ENCODE results near the gene WDR27. TPM values are rescaled to one million over a fixed set of nuclear protein-coding genes. Genes with fewer than 3 reads are reported as not detected.

WDR27 gene
- total RNA-seq, 1 donor from 2014 or later, result 59.0 TPM

DNA sequence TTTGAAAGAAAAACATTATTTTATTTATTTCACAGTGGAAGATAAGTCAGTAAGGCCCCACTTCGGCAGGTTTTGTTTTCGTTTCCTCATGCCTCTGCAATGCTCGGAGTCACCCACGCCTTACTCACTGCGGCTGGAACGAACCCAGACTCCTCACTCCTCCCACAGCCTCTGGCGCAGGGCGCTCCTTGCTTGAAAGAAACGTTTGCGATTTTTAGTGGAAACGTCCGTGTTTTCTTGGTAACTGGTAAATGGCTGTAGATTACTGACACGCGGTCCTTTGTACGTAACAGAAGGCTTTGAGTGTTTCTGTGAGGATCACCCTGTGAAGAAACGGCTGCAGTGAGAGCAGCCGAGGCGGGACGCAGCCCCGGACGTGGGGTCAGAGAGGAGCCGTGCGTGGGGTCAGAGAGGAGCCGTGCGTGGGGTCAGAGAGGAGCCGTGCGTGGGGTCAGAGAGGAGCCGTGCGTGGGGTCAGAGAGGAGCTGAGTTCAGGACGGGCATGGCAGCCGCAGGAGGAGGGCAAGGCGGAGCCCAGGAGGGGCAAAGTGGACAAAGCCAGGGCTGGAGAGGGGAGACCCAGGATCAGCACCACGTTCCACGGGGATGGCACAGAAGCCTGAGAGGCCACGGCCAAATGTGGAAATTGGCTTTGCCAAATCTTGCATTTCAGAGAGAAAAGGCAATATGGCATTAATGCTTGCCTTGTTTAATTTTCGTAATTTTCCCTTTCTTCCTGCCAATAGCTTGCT lies 249.5 kb downstream of the WDR27 start:
- TF ChIP-seq, protein P1, sequence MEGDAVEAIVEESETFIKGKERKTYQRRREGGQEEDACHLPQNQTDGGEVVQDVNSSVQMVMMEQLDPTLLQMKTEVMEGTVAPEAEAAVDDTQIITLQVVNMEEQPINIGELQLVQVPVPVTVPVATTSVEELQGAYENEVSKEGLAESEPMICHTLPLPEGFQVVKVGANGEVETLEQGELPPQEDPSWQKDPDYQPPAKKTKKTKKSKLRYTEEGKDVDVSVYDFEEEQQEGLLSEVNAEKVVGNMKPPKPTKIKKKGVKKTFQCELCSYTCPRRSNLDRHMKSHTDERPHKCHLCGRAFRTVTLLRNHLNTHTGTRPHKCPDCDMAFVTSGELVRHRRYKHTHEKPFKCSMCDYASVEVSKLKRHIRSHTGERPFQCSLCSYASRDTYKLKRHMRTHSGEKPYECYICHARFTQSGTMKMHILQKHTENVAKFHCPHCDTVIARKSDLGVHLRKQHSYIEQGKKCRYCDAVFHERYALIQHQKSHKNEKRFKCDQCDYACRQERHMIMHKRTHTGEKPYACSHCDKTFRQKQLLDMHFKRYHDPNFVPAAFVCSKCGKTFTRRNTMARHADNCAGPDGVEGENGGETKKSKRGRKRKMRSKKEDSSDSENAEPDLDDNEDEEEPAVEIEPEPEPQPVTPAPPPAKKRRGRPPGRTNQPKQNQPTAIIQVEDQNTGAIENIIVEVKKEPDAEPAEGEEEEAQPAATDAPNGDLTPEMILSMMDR (IDR thresholded peaks at IDR 0.05; ENCODE audit: unreplicated experiment), result no peak
- H3K36me3 Mint-ChIP-seq (ENCODE audit: low read depth, unreplicated experiment), result no peaks in the 10 kb centered on the region
- no peaks in the 10 kb centered on the region for H3K4me1 Mint-ChIP-seq (ENCODE audit: unreplicated experiment)
- H3K9me3 Mint-ChIP-seq (ENCODE audit: unreplicated experiment), result no peaks in the 10 kb centered on the region
- H3K27ac Mint-ChIP-seq (ENCODE audit: unreplicated experiment), result no peak overlapping the region
- H3K4me3 Mint-ChIP-seq (ENCODE audit: unreplicated experiment), result no peak overlapping the region
- DNase-seq (ENCODE audit: low spot score), result no peak
- H3K27me3 Mint-ChIP-seq (ENCODE audit: unreplicated experiment), result peaks cover 2% of the 10 kb centered on the region

DNA sequence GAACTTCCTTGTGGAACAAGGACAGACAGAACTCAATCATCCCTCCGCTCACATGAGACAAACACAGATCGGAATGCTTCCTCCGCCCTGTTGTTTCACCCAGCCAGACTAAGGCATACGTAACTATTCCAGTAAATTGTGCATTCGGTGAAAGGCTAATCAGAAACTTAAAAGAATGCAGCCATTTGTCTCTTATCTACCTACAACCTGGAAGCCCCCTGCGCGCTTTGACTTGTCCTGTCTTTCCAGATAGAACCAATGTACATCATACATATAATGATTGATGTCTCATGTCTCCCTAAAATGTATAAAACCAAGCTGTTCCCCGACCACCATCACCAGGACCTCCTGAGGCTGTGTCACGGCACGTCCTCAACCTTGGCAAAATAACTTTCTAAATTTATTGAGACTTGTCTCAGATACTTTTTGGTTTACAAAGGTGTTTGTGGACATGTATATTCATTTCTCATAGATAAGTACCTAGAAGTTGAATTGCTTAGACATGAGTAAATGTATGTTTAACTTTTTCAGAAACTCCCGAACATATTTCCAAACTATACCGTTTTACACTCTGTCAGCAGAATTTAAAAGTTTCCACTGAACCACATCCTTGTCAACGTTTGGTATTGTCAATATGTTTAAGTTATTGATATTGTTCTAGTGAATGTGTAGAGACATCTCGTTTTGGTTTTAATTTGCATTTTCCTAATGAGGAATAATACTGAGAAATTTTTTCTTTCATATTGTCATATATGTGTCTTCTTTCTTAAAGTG lies 250.6 kb downstream of the WDR27 start:
- H3K4me1 Mint-ChIP-seq (ENCODE audit: unreplicated experiment), result no peaks in the 10 kb centered on the region
- no peak overlapping the region for H3K4me3 Mint-ChIP-seq (ENCODE audit: unreplicated experiment)
- H3K27ac Mint-ChIP-seq (ENCODE audit: unreplicated experiment), result no peak overlapping the region
- H3K9me3 Mint-ChIP-seq (ENCODE audit: unreplicated experiment), result no peaks in the 10 kb centered on the region
- peaks cover 2% of the 10 kb centered on the region for H3K27me3 Mint-ChIP-seq (ENCODE audit: unreplicated experiment)
- TF ChIP-seq, protein P1 (IDR thresholded peaks at IDR 0.05; ENCODE audit: unreplicated experiment), result no peak
- DNase-seq (ENCODE audit: low spot score), result no peak
- no peaks in the 10 kb centered on the region for H3K36me3 Mint-ChIP-seq (ENCODE audit: low read depth, unreplicated experiment)

- no peak overlapping the region for H3K4me3 Mint-ChIP-seq (ENCODE audit: unreplicated experiment)
- TF ChIP-seq, protein P1 (IDR thresholded peaks at IDR 0.05; ENCODE audit: unreplicated experiment), result no peak
- H3K9me3 Mint-ChIP-seq (ENCODE audit: unreplicated experiment), result no peaks in the 10 kb centered on the region
- DNase-seq (ENCODE audit: low spot score), result no peak
- H3K27me3 Mint-ChIP-seq (ENCODE audit: unreplicated experiment), result peaks cover 2% of the 10 kb centered on the region
- no peaks in the 10 kb centered on the region for H3K36me3 Mint-ChIP-seq (ENCODE audit: low read depth, unreplicated experiment)
- H3K4me1 Mint-ChIP-seq (ENCODE audit: unreplicated experiment), result no peaks in the 10 kb centered on the region
- no peak overlapping the region for H3K27ac Mint-ChIP-seq (ENCODE audit: unreplicated experiment)
Measured at GRCh38 chr6:169450097-169450496, 251.7 kb downstream of the WDR27 start.

GRCh38 chr6:169449221-169449620 lies 252.6 kb downstream of the WDR27 start:
- TF ChIP-seq, protein P1 (IDR thresholded peaks at IDR 0.05; ENCODE audit: unreplicated experiment), result no peak
- H3K36me3 Mint-ChIP-seq (ENCODE audit: low read depth, unreplicated experiment), result peaks cover under 1% of the 10 kb centered on the region
- H3K4me1 Mint-ChIP-seq (ENCODE audit: unreplicated experiment), result no peaks in the 10 kb centered on the region
- H3K4me3 Mint-ChIP-seq (ENCODE audit: unreplicated experiment), result no peak overlapping the region
- no peak for DNase-seq (ENCODE audit: low spot score)
- peaks cover 2% of the 10 kb centered on the region for H3K27me3 Mint-ChIP-seq (ENCODE audit: unreplicated experiment)
- no peak overlapping the region for H3K27ac Mint-ChIP-seq (ENCODE audit: unreplicated experiment)
- no peaks in the 10 kb centered on the region for H3K9me3 Mint-ChIP-seq (ENCODE audit: unreplicated experiment)
